Fibroblast of skin of left quadriceps (primary cell): ENCODE measurements around the gene CHCHD3.
"Not testable (repeated sequence)": the region's sequence is repeated elsewhere in the genome, so short reads cannot be mapped to it uniquely, and the experiment has no call there.

Experiments used
- DNase-seq, 2 experiments: peaks; one replicate each; pipeline ENCODE4 v3.0.0-alpha.2; 2013; ENCODE audit warnings: low read depth in 2 of 2

Gene CHCHD3

GRCh38 chr7:132953468-132953867 is 128.4 kb downstream of the CHCHD3 start:
- no peak for DNase-seq

GRCh38 chr7:132950725-132951124 is 131.2 kb downstream of the CHCHD3 start:
- no peak for DNase-seq

DNA sequence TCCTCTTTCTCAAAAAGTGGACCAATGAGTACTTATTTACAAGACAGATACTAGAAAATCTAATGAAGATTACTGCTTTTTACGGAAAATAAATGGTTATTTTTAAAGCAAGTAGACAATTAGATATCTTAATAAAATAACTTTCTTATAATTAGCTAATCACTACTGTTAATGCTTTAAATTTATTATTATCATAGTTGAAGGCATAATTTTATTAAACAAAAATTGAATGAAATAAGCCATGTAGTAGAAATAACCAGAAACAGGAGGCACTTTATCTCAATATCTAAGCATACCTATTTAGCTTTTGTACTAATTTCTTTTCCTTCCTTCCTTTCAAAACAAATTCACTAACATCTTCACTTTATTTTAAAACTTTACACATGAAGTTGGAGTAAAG is 134.9 kb downstream of the CHCHD3 start:
- DNase-seq: no peak

DNA sequence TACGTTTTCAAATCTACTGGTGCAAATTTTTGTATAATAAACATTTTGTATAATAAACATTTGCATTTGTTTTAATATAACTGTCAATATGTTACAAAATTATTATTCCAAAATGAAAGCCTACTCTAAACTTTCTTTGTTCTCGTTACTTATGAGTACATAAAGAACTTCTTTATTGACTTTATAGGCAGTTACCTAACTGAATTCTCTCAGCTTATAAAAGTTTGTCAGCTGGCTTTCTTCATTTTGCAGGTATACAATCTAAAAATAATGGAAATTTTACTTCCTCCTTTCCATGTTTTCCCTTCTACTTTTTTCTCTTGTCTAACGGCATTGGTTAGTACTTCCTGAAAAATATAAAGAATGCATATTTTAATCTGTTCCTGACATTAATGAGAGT is 137.1 kb downstream of the CHCHD3 start:
- no peak for DNase-seq

DNA sequence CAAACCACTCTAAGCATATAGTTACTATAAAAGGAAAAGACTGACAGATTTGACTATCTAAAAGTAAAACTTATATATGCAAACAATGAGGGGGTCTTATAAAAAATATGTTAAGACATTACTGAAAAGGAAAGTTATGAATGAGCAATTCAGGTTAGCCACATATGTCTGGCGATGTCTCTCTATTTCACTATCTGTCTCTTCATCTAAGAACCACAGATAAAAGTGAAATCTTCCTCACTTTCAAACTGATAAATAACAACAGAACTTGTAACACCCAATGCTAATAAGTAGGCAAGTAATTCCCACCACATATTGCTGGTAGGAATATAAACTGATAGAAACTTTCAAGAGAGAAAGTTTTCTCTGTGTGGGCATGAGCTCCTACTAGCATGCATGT is 138.2 kb downstream of the CHCHD3 start:
- no peak for DNase-seq

- no peak for DNase-seq
Measured at GRCh38 chr7:132942701-132943100, 139.2 kb downstream of the CHCHD3 start.

- no peak for DNase-seq
Measured at GRCh38 chr7:132941905-132942304, 140.0 kb downstream of the CHCHD3 start.

- no peak for DNase-seq
Measured at GRCh38 chr7:132941428-132941827, 140.5 kb downstream of the CHCHD3 start.

- no peak for DNase-seq
Measured at GRCh38 chr7:132940084-132940483, 141.8 kb downstream of the CHCHD3 start.

DNA sequence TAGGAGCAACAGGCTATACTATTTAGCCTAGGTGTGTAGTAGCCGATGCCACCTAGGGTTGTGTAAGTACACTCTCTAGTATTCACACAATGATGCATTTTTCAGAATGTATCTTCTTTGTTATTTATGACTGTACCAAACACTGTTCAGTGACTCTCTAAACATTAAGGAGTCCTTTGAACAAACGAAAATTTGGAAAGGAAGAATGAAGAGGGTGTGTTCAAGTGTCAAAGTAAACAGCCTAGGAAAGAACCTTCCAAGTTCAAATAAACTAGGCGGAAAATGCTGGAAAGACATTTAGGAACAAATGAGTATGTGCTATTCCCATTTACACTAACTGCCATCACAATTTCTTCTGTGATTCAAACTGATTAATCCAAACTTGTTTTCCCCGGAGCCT is 142.4 kb downstream of the CHCHD3 start:
- no peak for DNase-seq

DNA sequence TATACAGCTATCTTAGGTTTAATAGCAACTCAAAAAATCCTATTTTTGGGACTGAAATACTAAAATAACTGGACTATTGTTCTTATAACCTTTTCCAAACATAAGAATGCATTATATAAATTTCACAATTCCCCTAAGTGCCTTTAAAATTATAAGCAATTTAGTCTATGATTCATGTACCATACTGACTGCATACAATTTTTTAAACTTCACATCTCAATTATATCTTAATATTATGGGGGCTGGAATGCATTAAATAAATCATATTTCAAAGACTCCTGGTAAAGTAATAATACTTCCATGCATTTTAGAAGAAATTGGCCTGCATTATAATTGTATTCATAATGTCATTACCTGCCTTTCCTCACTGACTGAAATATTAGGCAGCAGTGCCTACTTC is 144.6 kb downstream of the CHCHD3 start:
- DNase-seq: no peak

GRCh38 chr7:132935608-132936007 is 146.3 kb downstream of the CHCHD3 start:
- DNase-seq: no peak

DNA sequence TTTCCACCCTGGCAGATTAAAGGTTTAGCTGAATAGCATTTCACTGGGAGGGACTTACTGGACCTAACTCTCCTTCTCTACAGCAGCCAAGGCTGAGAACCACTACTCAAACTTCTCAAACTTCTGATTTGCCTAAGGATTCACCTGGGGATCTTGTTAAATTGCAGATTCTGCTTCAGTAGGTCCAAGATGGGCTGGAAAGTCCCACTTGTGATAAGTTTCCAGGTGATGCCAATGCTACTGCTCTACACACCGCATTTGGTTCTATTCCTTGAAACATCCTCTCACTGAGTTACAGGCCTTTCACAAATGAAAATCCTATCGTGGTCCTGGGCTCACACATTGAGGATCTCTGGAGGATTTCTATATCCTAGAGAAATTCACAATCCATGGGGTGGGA is 147.9 kb downstream of the CHCHD3 start:
- DNase-seq: no peak

DNA sequence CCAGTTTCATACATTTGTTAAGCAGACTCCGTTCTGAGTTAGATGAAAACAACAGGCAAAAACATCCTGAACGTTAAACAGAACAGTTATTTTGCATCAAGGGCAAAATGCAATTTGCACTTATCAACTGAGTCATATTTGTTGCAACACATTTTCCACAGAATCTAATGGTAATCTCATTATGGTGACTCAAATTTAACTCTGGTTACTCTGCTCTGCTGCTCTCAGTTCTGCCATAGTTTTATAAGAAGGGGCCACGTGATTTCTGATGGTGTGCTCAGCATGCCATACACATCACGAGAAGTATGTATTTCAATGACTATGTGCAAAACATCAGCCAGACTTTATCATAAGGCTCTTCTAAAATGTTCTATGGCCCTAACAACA is 148.8 kb downstream of the CHCHD3 start:
- DNase-seq: peak; percentile 44 to 50

DNA sequence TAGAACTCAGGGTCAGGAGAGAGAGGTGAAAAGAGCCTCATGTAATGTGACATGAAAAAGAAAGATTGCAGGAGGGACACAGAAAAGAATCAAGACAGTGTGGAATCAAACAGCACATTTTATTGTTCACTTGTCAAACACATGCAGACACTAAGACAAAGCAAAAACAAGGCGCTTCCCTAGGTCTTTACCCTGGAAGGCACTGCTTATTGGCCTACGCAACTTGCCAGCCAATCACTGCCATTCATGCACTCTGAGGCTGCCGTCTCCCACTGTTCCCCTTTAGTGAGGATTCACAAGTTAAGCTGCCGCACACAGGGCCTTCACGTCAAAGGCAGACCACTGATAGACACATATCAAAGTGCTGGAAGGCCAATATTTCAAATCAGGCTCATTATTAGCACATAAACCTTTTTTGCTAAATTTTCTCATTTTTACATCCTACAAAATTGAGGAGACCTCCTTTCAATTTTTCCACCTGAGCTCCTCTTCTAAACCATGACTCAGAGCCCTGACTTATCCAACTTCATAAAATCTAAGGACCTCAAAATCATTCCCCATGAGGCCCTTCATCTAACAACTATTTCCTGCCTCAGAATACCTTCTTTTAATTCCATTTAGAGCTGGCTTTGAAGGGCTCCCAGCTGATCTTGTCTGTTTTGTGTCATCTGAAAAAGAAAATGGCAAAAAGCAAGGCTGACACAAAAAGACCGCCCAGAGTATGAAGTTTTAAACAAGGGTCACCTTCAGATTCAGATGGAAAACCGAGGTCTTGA is 149.4 kb downstream of the CHCHD3 start:
- DNase-seq: no peak

- DNase-seq: no peak
Measured at GRCh38 chr7:132930881-132931280, 151.0 kb downstream of the CHCHD3 start.

DNA sequence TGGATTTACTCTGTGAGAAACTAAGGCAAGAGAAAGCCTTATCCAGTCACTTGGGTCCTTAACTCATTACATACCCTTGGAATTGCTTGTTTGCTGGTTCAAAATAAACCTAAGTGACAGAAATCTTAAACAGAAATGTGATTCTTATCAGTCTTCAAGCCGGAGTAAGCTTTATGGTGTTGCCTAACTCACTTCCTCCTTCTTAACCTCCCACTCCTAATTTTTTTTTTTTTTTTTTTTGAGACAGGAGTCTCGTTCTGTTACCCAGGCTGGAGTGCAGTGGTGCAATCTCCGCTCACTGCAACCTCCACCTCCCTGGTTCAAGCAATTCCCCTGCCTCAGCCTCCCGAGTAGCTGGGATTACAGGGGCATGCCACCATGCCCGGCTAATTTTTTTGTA is 151.9 kb downstream of the CHCHD3 start:
- not testable (repeated sequence) for DNase-seq

- peak; percentile 49 to 52 for DNase-seq
Measured at GRCh38 chr7:132919771-132920170, 162.1 kb downstream of the CHCHD3 start.

DNA sequence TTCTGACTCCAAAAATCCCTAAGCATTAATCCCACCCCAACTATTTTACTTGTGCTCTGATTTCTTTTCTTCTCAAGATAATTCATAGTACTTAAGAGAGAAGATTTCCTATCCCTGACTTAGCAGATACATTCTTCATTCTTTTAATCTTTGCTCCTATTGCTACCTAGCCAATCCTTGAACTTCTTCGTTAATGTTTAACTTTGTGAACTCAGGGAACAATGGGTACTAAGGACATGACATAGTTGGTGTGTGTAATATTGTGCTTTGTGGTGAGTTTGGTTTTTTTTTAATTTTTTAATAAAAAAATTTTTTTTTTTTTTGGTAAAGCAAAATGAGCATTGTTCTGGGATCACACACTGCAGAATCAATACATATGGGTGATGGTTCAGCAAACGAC is 166.2 kb downstream of the CHCHD3 start:
- no peak for DNase-seq

GRCh38 chr7:132910657-132911056 is 171.2 kb downstream of the CHCHD3 start:
- no peak for DNase-seq

DNA sequence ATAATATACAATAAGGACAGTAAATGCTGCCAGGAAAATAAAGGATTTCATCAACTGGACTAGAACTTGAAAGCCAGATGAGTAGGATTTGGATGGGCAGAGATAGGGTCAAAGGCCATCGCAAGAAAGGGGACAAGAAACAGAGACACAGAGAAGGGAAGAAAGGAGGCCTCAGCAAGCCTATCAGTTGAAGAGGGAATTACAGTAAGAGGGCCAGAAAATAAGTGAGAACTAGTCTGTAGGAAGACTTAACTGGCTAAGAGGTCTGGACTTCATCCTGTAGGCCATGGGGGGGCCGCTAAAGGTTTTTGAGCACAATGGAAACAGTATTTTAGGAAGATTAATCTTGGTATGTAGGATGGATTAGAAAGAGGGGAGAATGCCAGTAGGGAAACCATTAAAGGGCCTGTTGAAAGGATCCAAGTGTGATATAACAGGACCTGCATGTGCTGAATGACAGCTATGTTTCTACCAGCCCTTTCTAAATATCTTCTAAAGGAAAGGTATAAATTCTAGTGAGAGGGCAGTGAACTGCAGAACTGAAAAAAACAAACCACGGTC is 174.4 kb downstream of the CHCHD3 start:
- no peak for DNase-seq

DNA sequence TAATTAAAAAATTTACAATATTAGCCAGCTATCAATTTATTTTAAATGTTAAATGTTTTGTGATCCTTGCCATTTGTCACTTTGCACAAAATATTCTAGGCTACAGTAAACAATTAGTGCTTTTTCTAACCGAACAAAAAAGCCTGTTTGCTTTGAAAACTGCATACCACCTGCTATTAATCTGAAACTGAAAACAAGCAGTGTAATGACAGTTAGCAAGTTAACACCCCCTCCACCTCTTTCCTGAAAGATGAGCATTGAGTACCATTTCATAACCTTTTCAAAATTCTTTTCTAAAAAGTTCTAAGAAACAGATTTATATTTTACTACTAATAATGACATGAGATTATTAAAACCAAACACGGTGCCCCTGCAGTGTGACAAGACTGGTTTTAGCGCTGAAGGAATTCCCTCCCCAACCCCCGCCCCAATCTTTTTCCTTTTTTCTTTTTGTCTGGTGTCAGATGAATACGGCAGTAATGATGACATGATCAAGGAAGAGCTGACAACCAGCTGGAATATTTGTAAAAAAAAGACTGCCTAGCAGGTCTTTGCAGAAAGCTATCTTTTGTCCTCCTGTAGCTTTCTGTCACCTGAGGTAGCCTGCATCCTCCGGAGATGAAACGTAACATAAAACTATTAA is 175.6 kb downstream of the CHCHD3 start:
- DNase-seq: no peak

- DNase-seq: not testable (repeated sequence)
Measured at GRCh38 chr7:132905136-132905535, 176.8 kb downstream of the CHCHD3 start.
